K562 (cell line): Measurements from ENCODE around the gene ELMO1. TPM values are rescaled to one million over a fixed set of nuclear protein-coding genes. Genes with fewer than 3 reads are reported as not detected.

Experiments
- ATAC-seq: fragments of 200-7000 bp; cut with Tn5 transposase; 3 replicates; pipeline ENCODE4 v1.9.1; 2020; ENCODE audit warnings: moderate library complexity
- BruUV-seq: library from RNA; stranded (reverse); fragments of 400-500 nt; replicated peaks from 2 replicates; lab custom pipeline; 2021; lab: Mats Ljungman, UMichigan
- CTCF ChIA-PET: fragments of 300-600 bp; formaldehyde crosslinking; extraction: SDS; loops from one replicate; lab custom pipeline; 2021; ENCODE audit warnings: low intra/inter-chr PET ratio; lab: Yijun Ruan, JAX
- POLR2A ChIA-PET: fragments of 300-600, 350-650 bp; sonication (Branson Sonifier 250); formaldehyde crosslinking; extraction: SDS; loops from one replicate; lab custom pipeline; 2021; ENCODE audit warnings: antibody characterized with exemption, inconsistent platforms; lab: Yijun Ruan, JAX
- DNase-seq, 4 experiments: peaks; one replicate each; pipeline versions ENCODE4 v3.0.0 to v3.0.0-alpha.2; 2011 to 2018; ENCODE audit warnings: low spot score in 3 of 4, mixed read lengths in 3 of 4; ENCODE audit errors: extremely low read depth in 1 of 4
- FAIRE-seq: peaks from 2 replicates; lab custom pipeline; 2011; peaks lifted over from hg19 to GRCh38; lab: Jason Lieb, UNC
- H2AFZ ChIP-seq: 2 replicates; pipeline ENCODE4 v1.6.0; 2011; ENCODE audit warnings: low read depth, low read length, control low read depth, inconsistent platforms
- H3K27ac ChIP-seq: fragments of 200-600 bp; 3 replicates; pipeline ENCODE4 v1.8.0; 2011; ENCODE audit warnings: low read depth, mild to moderate bottlenecking, control low read depth, inconsistent platforms, low read length, moderate library complexity, mixed read lengths; ENCODE audit errors: extremely low read depth
- H3K27me3 ChIP-seq, 2 experiments: fragments of 300-600 bp in 1 of 2; 2 replicates in 1 of 2; 3 replicates in 1 of 2; pipeline versions ENCODE4 v1.6.0 to v1.8.0; 2011; ENCODE audit warnings: inconsistent platforms in 2 of 2, low read length in 2 of 2, mild to moderate bottlenecking in 1 of 2, mixed read lengths in 1 of 2, moderate library complexity in 1 of 2; ENCODE audit not compliant: control insufficient read depth in 2 of 2, insufficient read depth in 2 of 2
- H3K36me3 ChIP-seq: fragments of 300-600 bp; 3 replicates; pipeline ENCODE4 v1.8.0; 2011; ENCODE audit warnings: mild to moderate bottlenecking, low read length, inconsistent platforms; ENCODE audit not compliant: control insufficient read depth, insufficient read depth
- H3K4me1 ChIP-seq, 2 experiments: fragments of 200-600 bp in 1 of 2; replicated peaks in 1 of 2; 2 replicates in 1 of 2; 3 replicates in 1 of 2; pipeline versions ENCODE4 v1.5.1 to v1.8.0; 2011; ENCODE audit warnings: inconsistent platforms in 2 of 2, low read length in 2 of 2, mild to moderate bottlenecking in 1 of 2, mixed read lengths in 1 of 2, moderate library complexity in 1 of 2; ENCODE audit not compliant: control insufficient read depth in 2 of 2, insufficient read depth in 2 of 2
- H3K4me2 ChIP-seq: 2 replicates; pipeline ENCODE4 v1.6.1; 2011; ENCODE audit warnings: low read length, control low read depth, inconsistent platforms, mixed read lengths; ENCODE audit not compliant: insufficient read depth
- H3K4me3 ChIP-seq: fragments of 200-600 bp; sonication (generic), shearing (Covaris generic); 2 replicates; pipeline ENCODE4 v1.5.1; 2016; ENCODE audit warnings: control low read depth, inconsistent platforms
- H3K79me2 ChIP-seq: fragments of 200-600 bp; 3 replicates; pipeline ENCODE4 v1.8.0; 2011; ENCODE audit warnings: low read length, inconsistent platforms; ENCODE audit not compliant: control insufficient read depth, insufficient read depth
- H3K9ac ChIP-seq, 2 experiments: 2 replicates each; pipeline versions ENCODE4 v1.6.0 to v1.6.1; 2011; ENCODE audit warnings: low read depth in 2 of 2, low read length in 2 of 2, control low read depth in 1 of 2, inconsistent platforms in 1 of 2, mild to moderate bottlenecking in 1 of 2, mixed read lengths in 1 of 2; ENCODE audit not compliant: insufficient read depth in 1 of 2
- H3K9me1 ChIP-seq: one replicate; pipeline ENCODE4 v1.6.0; 2011; ENCODE audit warnings: inconsistent platforms, mild to moderate bottlenecking, low read length, moderate library complexity; ENCODE audit not compliant: control insufficient read depth, insufficient read depth
- H3K9me3 ChIP-seq: replicated peaks from 2 replicates; pipeline ENCODE4 v1.5.1; 2011; ENCODE audit warnings: low read depth, low read length, inconsistent platforms; ENCODE audit not compliant: control insufficient read depth, insufficient read depth
- H4K20me1 ChIP-seq: replicated peaks from 2 replicates; pipeline ENCODE4 v1.6.1; 2011; ENCODE audit warnings: low read length, inconsistent platforms, mixed read lengths; ENCODE audit not compliant: control insufficient read depth, insufficient read depth
- BDP1 ChIP-seq: IDR thresholded peaks from 3 replicates; pipeline ENCODE4 v1.6.1; 2011; ENCODE audit not compliant: insufficient read length, insufficient read depth
- ELK3 ChIP-seq: fragments of 450-650 bp; formaldehyde crosslinking; IDR thresholded peaks from 2 replicates; pipeline ENCODE4 v1.4.0; 2020; ENCODE audit warnings: mild to moderate bottlenecking
- GATAD2B ChIP-seq: fragments of 450-650 bp; IDR thresholded peaks from 2 replicates; pipeline ENCODE4 v1.6.1; 2017; ENCODE audit warnings: mild to moderate bottlenecking, borderline replicate concordance
- HDAC8 ChIP-seq: fragments of 450-650 bp; IDR thresholded peaks from 2 replicates; pipeline ENCODE4 v1.6.1; 2016; ENCODE audit warnings: mild to moderate bottlenecking, missing genetic modification characterization, moderate library complexity, missing compliant biosample characterization
- JUN ChIP-seq, 2 experiments: sonication (generic) in 1 of 2; formaldehyde crosslinking in 1 of 2; IDR thresholded peaks; 2 replicates each; pipeline versions ENCODE4 v1.6.1 to v1.8.0; 2012 to 2022; ENCODE audit warnings: borderline replicate concordance in 2 of 2, mild to moderate bottlenecking in 2 of 2, improper control_type of control experiment in 1 of 2, low read depth in 1 of 2, low read length in 1 of 2, missing genetic modification reagents in 1 of 2
- KLF16 ChIP-seq: IDR thresholded peaks from 2 replicates; pipeline ENCODE4 v1.6.1; 2016; ENCODE audit warnings: antibody characterized with exemption
- MBD2 ChIP-seq: sonication (generic); IDR thresholded peaks from 2 replicates; pipeline ENCODE4 v1.6.1; 2016; ENCODE audit warnings: low read depth, borderline replicate concordance
- NR3C1 ChIP-seq: sonication (generic); formaldehyde crosslinking; IDR thresholded peaks from 2 replicates; pipeline ENCODE4 v1.8.1; 2022; ENCODE audit warnings: missing genetic modification reagents
- RFX1 ChIP-seq: fragments of 450-650 bp; IDR thresholded peaks from 2 replicates; pipeline ENCODE4 v1.6.1; 2016; ENCODE audit warnings: mild to moderate bottlenecking, moderate library complexity
- RFX5 ChIP-seq: IDR thresholded peaks from 2 replicates; pipeline ENCODE4 v1.6.1; 2011; ENCODE audit warnings: low read depth, mild to moderate bottlenecking, improper control_type of control experiment, low read length
- TCF3 ChIP-seq: sonication (generic); formaldehyde crosslinking; IDR thresholded peaks from 2 replicates; pipeline ENCODE4 v1.4.0; 2020; ENCODE audit warnings: mild to moderate bottlenecking, missing genetic modification reagents
- ZNF263 ChIP-seq: sonication (generic); formaldehyde crosslinking; IDR thresholded peaks from 2 replicates; pipeline ENCODE4 v1.8.0; 2022; ENCODE audit warnings: mild to moderate bottlenecking, missing genetic modification reagents, borderline replicate concordance
- WGBS: fragments of 100-300 bp; shearing (Covaris generic); methylation state at CpG from one replicate; pipeline ENCODE4 v1.1.6; 2016; ENCODE audit warnings: low coverage, mixed read lengths; ENCODE audit not compliant: insufficient coverage; ENCODE audit errors: missing lambda C conversion rate; 5-methylcytosine and 5-hydroxymethylcytosine counted together
- in situ Hi-C: fragments of 300-500 bp; cut with MboI; formaldehyde crosslinking; loops from 4 replicates; pipeline ENCODE4 v1.15.0; 2018; ENCODE audit warnings: inconsistent platforms, mixed read lengths
- intact Hi-C: fragments of 100-400 bp; cut with micrococcal nuclease; formaldehyde crosslinking; loops from 2 replicates; pipeline ENCODE4 v1.14.2; 2022
- polyA plus RNA-seq, 8 experiments: library from polyadenylated mRNA; depleted of rRNA in 4 of 8; stranded (reverse) in 5 of 8; unstranded in 3 of 8; fragments of >200 nt; fragmentation: Nextera tagmentation in 2 of 8; fragmentation: Illumina TruSeq in 1 of 8; extraction: Ambion mirVana in 2 of 8; extraction: Trizol in 1 of 8; gene quantifications; 2 replicates each; pipeline versions ENCODE4 v1.2.1 to v1.2.3, GENCODE V29; 2011 to 2014; ENCODE audit warnings: inconsistent platforms in 1 of 8, missing spikeins in 1 of 8
- total RNA-seq, 7 experiments: library from RNA; depleted of rRNA in 6 of 7; stranded (reverse); fragments of >200 nt in 6 of 7; fragmentation: Illumina TruSeq in 2 of 7; extraction: Trizol in 2 of 7; gene quantifications; 2 replicates each; pipeline versions ENCODE4 v1.2.1 to v1.2.3, GENCODE V29; 2011 to 2021; ENCODE audit warnings: low replicate concordance in 1 of 7
- TF ChIP-seq, protein P1 (sequence below): fragments of 450-650 bp; formaldehyde crosslinking; IDR thresholded peaks from 2 replicates; pipeline ENCODE4 v1.4.0; 2022; ENCODE audit warnings: missing genetic modification characterization

Gene ELMO1
- total and polyA plus RNA-seq, 9 of the 15 experiments (the other 6 are each of a cell fraction or from before 2014, with no cell fraction given): 0.36 to 7.2 (median 3.6) TPM

GRCh38 chr7:36962367-36962766 lies 486.3 kb downstream of the ELMO1 start:
- H3K36me3 ChIP-seq: no peaks in the 10 kb centered on the region
- H3K9me1 ChIP-seq: no peaks in the 10 kb centered on the region
- in situ Hi-C loops (no loop called here), intact Hi-C loops (no loop called here)
- TF ChIP-seq JUN (IDR thresholded peaks at IDR 0.05; ENCODE audit: borderline replicate concordance, low read depth, low read length): no peak
- no peak for TF ChIP-seq JUN (CRISPR knock-in tag; IDR thresholded peaks at IDR 0.05; ENCODE audit: borderline replicate concordance)
- TF ChIP-seq ELK3: no peak
- TF ChIP-seq MBD2: no peak
- no peak for TF ChIP-seq GATAD2B
- TF ChIP-seq NR3C1: no peak
- no peak for TF ChIP-seq TCF3 (CRISPR knock-in tag)
- no peak for TF ChIP-seq BDP1
- TF ChIP-seq ZNF263 (CRISPR knock-in tag): no peak
- no peak for TF ChIP-seq HDAC8 (tag)
- TF ChIP-seq, protein P1, sequence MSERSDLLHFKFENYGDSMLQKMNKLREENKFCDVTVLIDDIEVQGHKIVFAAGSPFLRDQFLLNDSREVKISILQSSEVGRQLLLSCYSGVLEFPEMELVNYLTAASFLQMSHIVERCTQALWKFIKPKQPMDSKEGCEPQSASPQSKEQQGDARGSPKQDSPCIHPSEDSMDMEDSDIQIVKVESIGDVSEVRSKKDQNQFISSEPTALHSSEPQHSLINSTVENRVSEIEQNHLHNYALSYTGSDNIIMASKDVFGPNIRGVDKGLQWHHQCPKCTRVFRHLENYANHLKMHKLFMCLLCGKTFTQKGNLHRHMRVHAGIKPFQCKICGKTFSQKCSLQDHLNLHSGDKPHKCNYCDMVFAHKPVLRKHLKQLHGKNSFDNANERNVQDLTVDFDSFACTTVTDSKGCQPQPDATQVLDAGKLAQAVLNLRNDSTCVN: no peak
- no peak for TF ChIP-seq RFX5
- no peak for TF ChIP-seq RFX1
- no peak for TF ChIP-seq KLF16
- H4K20me1 ChIP-seq: no peaks in the 10 kb centered on the region
- no peak overlapping the region for H3K9ac ChIP-seq
- FAIRE-seq (no peak), ATAC-seq (no peak), DNase-seq (no peak)
- H3K4me1 ChIP-seq: no peaks in the 10 kb centered on the region
- no peak overlapping the region for H3K27ac ChIP-seq
- 0% methylated on average over 2 of the region's 3 CpGs for WGBS
- no peak overlapping the region for H3K4me3 ChIP-seq
- BruUV-seq: no TSS peak
- no peaks in the 10 kb centered on the region for H3K27me3 ChIP-seq
- ChIA-PET CTCF (no interaction called here), POLR2A (interaction anchor here (0.6 kb wide), 1 partner anchor 17 kb away, joined by 3 read pairs; no protein-coding TSS in a partner anchor)
- H3K4me2 ChIP-seq: no peak overlapping the region
- H2AFZ ChIP-seq: no peak overlapping the region
- no peaks in the 10 kb centered on the region for H3K79me2 ChIP-seq
- no peaks in the 10 kb centered on the region for H3K9me3 ChIP-seq
